ENCODE measurements around the gene ECM2.

- no peak for TF ChIP-seq CTCF (IDR thresholded peaks at IDR 0.05)
- no peak for TF ChIP-seq EP300 (IDR thresholded peaks at IDR 0.05)
- no peak for TF ChIP-seq POLR2AphosphoS5 (IDR thresholded peaks at IDR 0.05)
- TF ChIP-seq POLR2A (IDR thresholded peaks at IDR 0.05), result no peak
These were observed 9.3 kb upstream of the ECM2 start for GRCh38 chr9:92545002-92545510.

All from sigmoid colon (tissue), 4 donors.